Measurements from ENCODE around the gene KCNH5. TPM values are rescaled to one million over a fixed set of nuclear protein-coding genes. Genes with fewer than 3 reads are reported as not detected.

Gene KCNH5
- total RNA-seq, 2 donors from 2014 or later = not detected

DNA sequence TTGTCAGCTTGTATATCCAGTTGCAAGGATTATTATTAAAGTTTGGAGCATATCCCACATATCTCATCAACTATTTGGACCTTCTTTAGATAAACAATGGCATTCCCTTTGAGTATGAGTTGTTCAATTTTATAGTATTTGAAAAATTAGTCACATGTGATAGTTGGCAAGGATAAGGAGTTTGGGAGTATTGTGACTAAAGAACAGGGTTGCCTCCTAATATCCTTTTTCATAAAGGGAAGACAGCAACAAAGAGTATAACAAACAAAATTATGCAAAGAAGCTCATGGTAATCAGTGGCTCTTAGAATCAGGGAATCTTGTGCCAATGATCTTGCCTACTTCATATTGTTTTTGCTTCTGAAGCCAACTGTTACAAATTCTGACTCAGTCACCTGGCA, 31.2 kb upstream of the KCNH5 start:
- H3K27ac ChIP-seq = no peak overlapping the region
- intact Hi-C loops (cut with DNase I) = no loop called here
- H3K4me3 ChIP-seq = no peak overlapping the region
- TF ChIP-seq POLR2A (IDR thresholded peaks at IDR 0.05) = no peak
- TF ChIP-seq, protein P1, sequence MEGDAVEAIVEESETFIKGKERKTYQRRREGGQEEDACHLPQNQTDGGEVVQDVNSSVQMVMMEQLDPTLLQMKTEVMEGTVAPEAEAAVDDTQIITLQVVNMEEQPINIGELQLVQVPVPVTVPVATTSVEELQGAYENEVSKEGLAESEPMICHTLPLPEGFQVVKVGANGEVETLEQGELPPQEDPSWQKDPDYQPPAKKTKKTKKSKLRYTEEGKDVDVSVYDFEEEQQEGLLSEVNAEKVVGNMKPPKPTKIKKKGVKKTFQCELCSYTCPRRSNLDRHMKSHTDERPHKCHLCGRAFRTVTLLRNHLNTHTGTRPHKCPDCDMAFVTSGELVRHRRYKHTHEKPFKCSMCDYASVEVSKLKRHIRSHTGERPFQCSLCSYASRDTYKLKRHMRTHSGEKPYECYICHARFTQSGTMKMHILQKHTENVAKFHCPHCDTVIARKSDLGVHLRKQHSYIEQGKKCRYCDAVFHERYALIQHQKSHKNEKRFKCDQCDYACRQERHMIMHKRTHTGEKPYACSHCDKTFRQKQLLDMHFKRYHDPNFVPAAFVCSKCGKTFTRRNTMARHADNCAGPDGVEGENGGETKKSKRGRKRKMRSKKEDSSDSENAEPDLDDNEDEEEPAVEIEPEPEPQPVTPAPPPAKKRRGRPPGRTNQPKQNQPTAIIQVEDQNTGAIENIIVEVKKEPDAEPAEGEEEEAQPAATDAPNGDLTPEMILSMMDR (IDR thresholded peaks at IDR 0.05) = no peak
- H3K27me3 ChIP-seq = no peaks in the 10 kb centered on the region
- ATAC-seq = no peak
- no peaks in the 10 kb centered on the region for H3K36me3 ChIP-seq (replicated peaks in 1 of 2; ENCODE audit: insufficient read depth in 1 of 2, low read depth in 2 of 2)
- no peaks in the 10 kb centered on the region for H3K4me1 ChIP-seq
- no peaks in the 10 kb centered on the region for H3K9me3 ChIP-seq
- no peak for DNase-seq

DNA sequence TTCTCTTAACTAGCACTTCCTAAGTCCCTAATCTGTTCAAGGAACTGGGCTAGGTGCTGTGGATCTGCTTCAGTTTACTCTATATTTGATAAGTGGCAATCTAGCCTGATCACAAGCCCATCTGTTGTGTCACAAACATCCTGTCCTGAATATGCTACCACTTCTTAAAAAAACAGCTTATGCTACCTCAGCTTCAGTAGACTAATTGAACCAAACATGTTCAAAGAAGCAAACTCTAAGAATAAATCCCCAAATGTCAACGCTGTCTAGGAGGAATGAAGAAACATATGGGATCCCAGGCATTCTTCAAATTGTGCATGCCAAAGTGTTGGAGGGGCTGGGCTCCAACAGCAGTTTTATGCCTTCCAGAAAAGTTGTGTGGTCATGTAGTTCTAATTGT, 10.4 kb upstream of the KCNH5 start:
- H3K27ac ChIP-seq = no peak overlapping the region
- H3K9me3 ChIP-seq = peaks cover 0 to 3% (median 0%) of the 10 kb centered on the region in 3 donors
- no peak for ATAC-seq
- no peaks in the 10 kb centered on the region for H3K27me3 ChIP-seq
- intact Hi-C loops (cut with DNase I) = no loop called here
- 56 to 59% methylated on average over 1 of the region's 1 CpG for WGBS, 2 donors
- TF ChIP-seq POLR2A (IDR thresholded peaks at IDR 0.05) = no peak
- TF ChIP-seq, protein P1 (IDR thresholded peaks at IDR 0.05) = no peak
- H3K4me3 ChIP-seq = no peak overlapping the region
- H3K4me1 ChIP-seq = no peaks in the 10 kb centered on the region
- no peak for DNase-seq
- no peaks in the 10 kb centered on the region for H3K36me3 ChIP-seq (replicated peaks in 1 of 2; ENCODE audit: insufficient read depth in 1 of 2, low read depth in 2 of 2)

- Histone ChIP-seq H3K9me3 (no peaks in the 10 kb centered on the region), H3K27ac (no peak overlapping the region), H3K36me3 (replicated peaks in 1 of 2; ENCODE audit: insufficient read depth in 1 of 2, low read depth in 2 of 2) (no peaks in the 10 kb centered on the region), H3K4me3 (no peak overlapping the region), H3K27me3 (no peaks in the 10 kb centered on the region), H3K4me1 (no peaks in the 10 kb centered on the region)
- DNase-seq (no peak), ATAC-seq (no peak)
- intact Hi-C loops (cut with DNase I) = no loop called here
- TF ChIP-seq POLR2A (IDR thresholded peaks at IDR 0.05) = no peak
- WGBS, 2 donors = 34 to 46% methylated on average over 4 of the region's 4 CpGs
Observed at GRCh38 chr14:63051992-63052391, 6.7 kb upstream of the KCNH5 start.

- ATAC-seq (no peak), DNase-seq (no peak)
- no peaks in the 10 kb centered on the region for H3K36me3 ChIP-seq (replicated peaks in 1 of 2; ENCODE audit: insufficient read depth in 1 of 2, low read depth in 2 of 2)
- TF ChIP-seq, protein P1 (IDR thresholded peaks at IDR 0.05) = no peak
- TF ChIP-seq POLR2A (IDR thresholded peaks at IDR 0.05) = no peak
- no peak overlapping the region for H3K27ac ChIP-seq
- no peaks in the 10 kb centered on the region for H3K9me3 ChIP-seq
- H3K27me3 ChIP-seq = peaks cover 0 to 5% of the 10 kb centered on the region in 2 donors
- intact Hi-C loops (cut with DNase I) = no loop called here
- WGBS, 2 donors = 42 to 62% methylated on average over 2 of the region's 2 CpGs
- no peaks in the 10 kb centered on the region for H3K4me1 ChIP-seq
- no peak overlapping the region for H3K4me3 ChIP-seq
Observed at GRCh38 chr14:63051301-63051700, 6.0 kb upstream of the KCNH5 start.

GRCh38 chr14:63050694-63051093, 5.4 kb upstream of the KCNH5 start:
- Histone ChIP-seq H3K27me3 (peaks cover 0 to 9% of the 10 kb centered on the region in 2 donors), H3K4me1 (peaks cover 6% of the 10 kb centered on the region), H3K27ac (no peak overlapping the region), H3K9me3 (no peaks in the 10 kb centered on the region), H3K36me3 (replicated peaks in 1 of 2; ENCODE audit: insufficient read depth in 1 of 2, low read depth in 2 of 2) (no peaks in the 10 kb centered on the region), H3K4me3 (no peak overlapping the region)
- ATAC-seq (no peak), DNase-seq (no peak)
- intact Hi-C loops (cut with DNase I) = no loop called here
- no peak for TF ChIP-seq POLR2A (IDR thresholded peaks at IDR 0.05)
- TF ChIP-seq, protein P1 (IDR thresholded peaks at IDR 0.05) = no peak
- 82 to 90% methylated on average over 2 of the region's 2 CpGs for WGBS, 2 donors

Data from body of pancreas (tissue), 4 donors.